ENCODE measurements around the gene GPR158.

Gene GPR158

DNA sequence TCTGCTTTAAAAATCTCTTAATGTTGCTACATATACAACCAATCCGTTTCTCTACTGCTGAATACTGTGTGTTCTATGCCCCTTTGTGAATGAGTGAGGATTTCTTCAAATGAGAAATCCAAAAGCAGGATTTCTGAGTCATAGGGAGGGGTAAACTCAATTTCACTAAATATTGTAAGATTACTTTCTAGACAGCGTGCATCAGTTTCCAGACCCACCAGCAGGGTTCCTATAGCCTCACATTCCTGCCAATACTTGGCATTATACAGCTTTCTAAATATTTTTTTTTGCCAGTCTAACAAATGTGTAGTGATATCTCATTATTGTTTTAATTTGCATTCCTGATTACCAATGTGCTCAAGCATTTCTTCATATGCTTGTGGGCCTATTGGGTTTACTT lies 35.5 kb downstream of the GPR158 start:
- TF ChIP-seq EZH2phosphoT487 (IDR thresholded peaks at IDR 0.05; ENCODE audit: borderline replicate concordance, low read length) = no peak
- TF ChIP-seq, protein P1, sequence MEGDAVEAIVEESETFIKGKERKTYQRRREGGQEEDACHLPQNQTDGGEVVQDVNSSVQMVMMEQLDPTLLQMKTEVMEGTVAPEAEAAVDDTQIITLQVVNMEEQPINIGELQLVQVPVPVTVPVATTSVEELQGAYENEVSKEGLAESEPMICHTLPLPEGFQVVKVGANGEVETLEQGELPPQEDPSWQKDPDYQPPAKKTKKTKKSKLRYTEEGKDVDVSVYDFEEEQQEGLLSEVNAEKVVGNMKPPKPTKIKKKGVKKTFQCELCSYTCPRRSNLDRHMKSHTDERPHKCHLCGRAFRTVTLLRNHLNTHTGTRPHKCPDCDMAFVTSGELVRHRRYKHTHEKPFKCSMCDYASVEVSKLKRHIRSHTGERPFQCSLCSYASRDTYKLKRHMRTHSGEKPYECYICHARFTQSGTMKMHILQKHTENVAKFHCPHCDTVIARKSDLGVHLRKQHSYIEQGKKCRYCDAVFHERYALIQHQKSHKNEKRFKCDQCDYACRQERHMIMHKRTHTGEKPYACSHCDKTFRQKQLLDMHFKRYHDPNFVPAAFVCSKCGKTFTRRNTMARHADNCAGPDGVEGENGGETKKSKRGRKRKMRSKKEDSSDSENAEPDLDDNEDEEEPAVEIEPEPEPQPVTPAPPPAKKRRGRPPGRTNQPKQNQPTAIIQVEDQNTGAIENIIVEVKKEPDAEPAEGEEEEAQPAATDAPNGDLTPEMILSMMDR (IDR thresholded peaks at IDR 0.05; ENCODE audit: low read depth, low read length, poor library complexity, severe bottlenecking) = no peak
- H3K36me3 ChIP-seq (ENCODE audit: control insufficient read depth, low read length) = no peaks in the 10 kb centered on the region

DNA sequence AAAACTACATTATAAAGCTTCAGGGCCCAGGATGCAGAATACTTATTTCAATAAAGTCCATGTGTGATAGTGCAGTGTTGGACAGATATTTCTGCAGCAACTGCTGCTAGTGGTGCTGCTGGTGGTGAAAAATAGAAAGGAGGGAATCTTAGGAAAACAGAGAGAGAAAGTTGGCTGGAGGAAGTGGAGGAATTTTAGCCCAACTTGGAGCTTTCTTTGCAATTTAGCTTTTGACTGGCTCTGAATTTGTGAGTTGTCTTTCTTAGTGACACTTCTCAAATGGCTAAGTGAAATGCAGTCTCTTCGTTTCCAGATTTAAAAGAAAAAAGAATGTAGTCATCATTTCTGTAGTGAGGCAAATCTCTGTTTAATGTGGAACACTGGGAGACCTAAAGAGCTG lies 45.4 kb downstream of the GPR158 start:
- no peaks in the 10 kb centered on the region for H3K4me1 ChIP-seq (ENCODE audit: control insufficient read depth, low read length)
- H3K9me3 ChIP-seq (ENCODE audit: control insufficient read depth, insufficient read depth, low read length) = no peaks in the 10 kb centered on the region
- TF ChIP-seq, protein P1 (IDR thresholded peaks at IDR 0.05; ENCODE audit: low read depth, low read length, poor library complexity, severe bottlenecking) = no peak
- TF ChIP-seq EZH2phosphoT487 (IDR thresholded peaks at IDR 0.05; ENCODE audit: borderline replicate concordance, low read length) = no peak
- H3K79me2 ChIP-seq (ENCODE audit: control insufficient read depth, low read length) = no peaks in the 10 kb centered on the region
- H3K4me2 ChIP-seq (ENCODE audit: low read length) = no peak overlapping the region
- no peaks in the 10 kb centered on the region for H3F3A ChIP-seq (ENCODE audit: control insufficient read depth, insufficient read depth)
- no peak overlapping the region for H3K27ac ChIP-seq (ENCODE audit: low read depth, low read length)
- H4K20me1 ChIP-seq (ENCODE audit: control insufficient read depth, insufficient read depth, low read depth, low read length) = no peaks in the 10 kb centered on the region
- no peaks in the 10 kb centered on the region for H3K27me3 ChIP-seq (ENCODE audit: control insufficient read depth, low read length)
- H3K9me2 ChIP-seq (replicated peaks; ENCODE audit: control insufficient read depth, low read length) = no peaks in the 10 kb centered on the region
- no peak overlapping the region for H3K4me3 ChIP-seq (ENCODE audit: low read length)
- no peaks in the 10 kb centered on the region for H3K36me3 ChIP-seq (ENCODE audit: control insufficient read depth, low read length)

More for the DNA sequence above, 35.5 kb downstream of the GPR158 start:
- Histone ChIP-seq H4K20me1 (ENCODE audit: control insufficient read depth, insufficient read depth, low read depth, low read length) (no peaks in the 10 kb centered on the region), H3K4me3 (ENCODE audit: low read length) (no peak overlapping the region), H3K9me3 (ENCODE audit: control insufficient read depth, insufficient read depth, low read length) (no peaks in the 10 kb centered on the region), H3K27me3 (ENCODE audit: control insufficient read depth, low read length) (no peaks in the 10 kb centered on the region), H3K9me2 (replicated peaks; ENCODE audit: control insufficient read depth, low read length) (no peaks in the 10 kb centered on the region), H3K79me2 (ENCODE audit: control insufficient read depth, low read length) (no peaks in the 10 kb centered on the region), H3K27ac (ENCODE audit: low read depth, low read length) (no peak overlapping the region), H3F3A (ENCODE audit: control insufficient read depth, insufficient read depth) (no peaks in the 10 kb centered on the region), H3K4me2 (ENCODE audit: low read length) (no peak overlapping the region), H3K4me1 (ENCODE audit: control insufficient read depth, low read length) (no peaks in the 10 kb centered on the region)

DNA sequence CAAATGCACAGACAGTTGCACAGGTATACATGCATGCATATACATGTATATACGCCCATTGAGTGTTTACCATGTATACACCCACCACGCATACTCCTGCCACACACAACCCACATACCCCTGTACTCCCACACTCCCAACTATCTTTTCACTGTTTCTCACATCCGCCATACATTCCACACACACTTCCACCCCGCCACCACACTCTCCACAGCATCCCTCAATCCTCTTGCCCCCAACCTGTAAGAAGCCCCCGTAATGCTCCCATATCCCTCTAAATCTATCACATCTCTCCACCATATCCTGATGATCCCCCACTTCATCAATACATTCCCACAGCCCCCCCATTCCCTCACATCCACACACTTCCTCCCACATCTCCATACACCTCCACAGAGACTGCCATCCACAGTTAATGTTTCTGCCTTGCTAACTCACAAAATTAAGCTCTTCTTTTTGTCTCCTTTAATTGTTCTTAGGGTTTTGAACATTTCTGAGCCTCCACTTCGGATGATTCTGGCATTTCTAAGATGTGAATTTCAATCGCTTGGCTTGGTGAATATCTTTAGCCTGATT lies 47.4 kb downstream of the GPR158 start:
- TF ChIP-seq, protein P1 (IDR thresholded peaks at IDR 0.05; ENCODE audit: low read depth, low read length, poor library complexity, severe bottlenecking) = no peak
- no peak for TF ChIP-seq EZH2phosphoT487 (IDR thresholded peaks at IDR 0.05; ENCODE audit: borderline replicate concordance, low read length)

More for the DNA sequence above, 47.4 kb downstream of the GPR158 start:
- Histone ChIP-seq H3K79me2 (ENCODE audit: control insufficient read depth, low read length) (no peaks in the 10 kb centered on the region), H4K20me1 (ENCODE audit: control insufficient read depth, insufficient read depth, low read depth, low read length) (no peaks in the 10 kb centered on the region), H3K4me3 (ENCODE audit: low read length) (no peak overlapping the region), H3K27ac (ENCODE audit: low read depth, low read length) (no peak overlapping the region), H3F3A (ENCODE audit: control insufficient read depth, insufficient read depth) (no peaks in the 10 kb centered on the region), H3K27me3 (ENCODE audit: control insufficient read depth, low read length) (no peaks in the 10 kb centered on the region), H3K9me3 (ENCODE audit: control insufficient read depth, insufficient read depth, low read length) (no peaks in the 10 kb centered on the region), H3K4me1 (ENCODE audit: control insufficient read depth, low read length) (no peaks in the 10 kb centered on the region), H3K4me2 (ENCODE audit: low read length) (no peak overlapping the region), H3K9me2 (replicated peaks; ENCODE audit: control insufficient read depth, low read length) (no peaks in the 10 kb centered on the region), H3K36me3 (ENCODE audit: control insufficient read depth, low read length) (no peaks in the 10 kb centered on the region)
